HFFc6 (cell line): ENCODE data around the gene SETD1B. TPM values are rescaled to one million over a fixed set of nuclear protein-coding genes. Genes with fewer than 3 reads are reported as not detected.

Source experiments
- DNase-seq: peaks from one replicate; pipeline ENCODE4 v3.0.0-alpha.2; 2018
- H3K27ac Mint-ChIP-seq: 2 replicates; pipeline ENCODE4 v1.8.0; 2020; ENCODE audit warnings: mild to moderate bottlenecking, mixed read lengths
- H3K27me3 Mint-ChIP-seq: 2 replicates; pipeline ENCODE4 v1.8.0; 2021; ENCODE audit warnings: mild to moderate bottlenecking, moderate library complexity, mixed read lengths; ENCODE audit not compliant: insufficient read depth
- H3K36me3 Mint-ChIP-seq: 2 replicates; pipeline ENCODE4 v1.8.0; 2021; ENCODE audit warnings: low read depth, mixed read lengths
- H3K4me1 Mint-ChIP-seq: 2 replicates; pipeline ENCODE4 v1.8.0; 2020; ENCODE audit warnings: low read depth, mixed read lengths
- H3K4me3 Mint-ChIP-seq: 2 replicates; pipeline ENCODE4 v1.8.0; 2020; ENCODE audit warnings: mild to moderate bottlenecking, moderate library complexity, mixed read lengths
- H3K9me3 Mint-ChIP-seq: 2 replicates; pipeline ENCODE4 v1.8.0; 2020; ENCODE audit warnings: mild to moderate bottlenecking, mixed read lengths
- total RNA-seq, 6 experiments: library from RNA; stranded (reverse); fragmentation: NEBNext Ultra II Directional; extraction: Animal tissue kit (Norgen Biotek cat#: 25700); gene quantifications; 2 replicates in 1 of 6; 3 replicates in 5 of 6; pipeline ENCODE4 v1.2.3, GENCODE V29; 2021
- TF ChIP-seq, protein P1 (sequence below): fragments of 200-600 bp; sonication (generic); IDR thresholded peaks from 2 replicates; pipeline ENCODE4 v1.5.0; 2021; ENCODE audit warnings: antibody characterized with exemption, mild to moderate bottlenecking

Gene SETD1B
- total RNA-seq, 6 experiments from 2014 or later = 18.5 to 22.0 (median 20.9) TPM

DNA sequence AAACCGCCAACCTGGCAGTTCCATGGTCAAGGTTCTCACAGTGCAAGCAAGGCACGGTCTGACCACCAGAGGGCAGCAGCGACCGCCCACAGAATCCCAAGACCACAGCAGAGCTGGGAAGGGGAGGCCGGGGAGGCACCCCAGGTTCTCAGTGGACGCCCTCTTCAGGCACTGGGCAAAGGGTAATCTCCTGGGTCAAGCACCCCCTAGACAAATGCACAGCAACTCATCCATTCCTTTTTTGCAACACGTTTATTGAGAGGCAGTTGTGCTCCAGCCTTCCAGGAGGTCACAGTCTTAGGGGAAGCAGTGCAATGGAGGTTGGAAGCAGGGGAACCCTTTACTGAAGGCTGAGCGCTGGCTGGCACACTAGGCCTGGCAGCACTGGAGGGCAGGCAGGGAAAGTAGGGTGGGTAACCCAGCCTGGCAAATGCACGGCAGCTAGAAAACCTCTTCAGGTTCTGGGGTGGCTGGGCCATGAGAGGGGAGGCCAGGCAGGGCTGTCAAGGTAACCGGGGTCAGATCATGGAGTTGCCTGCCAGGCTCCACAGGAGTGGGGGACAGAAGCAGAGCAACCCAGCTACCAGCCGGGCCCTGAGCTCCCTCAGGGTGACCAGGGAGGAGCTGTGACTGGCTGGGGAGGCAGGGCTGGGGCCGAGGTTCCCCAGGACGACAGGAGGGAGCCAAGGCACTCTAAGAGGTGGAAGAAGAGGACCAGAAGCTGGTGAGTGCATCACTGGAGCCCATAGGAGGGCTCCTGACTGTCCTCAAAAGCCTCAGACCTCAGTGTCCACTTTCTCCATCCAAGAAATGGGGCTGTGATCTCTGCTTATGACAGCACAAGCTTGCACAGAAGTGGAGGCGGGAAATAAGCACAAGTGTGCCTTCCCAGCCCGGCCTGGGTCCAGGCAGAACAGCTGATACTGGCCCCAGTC, 8.5 kb upstream of the SETD1B start:
- Mint-ChIP-seq H3K27ac (peak overlapping the region; percentile 92), H3K9me3 (no peaks in the 10 kb centered on the region), H3K4me1 (peaks cover 58% of the 10 kb centered on the region), H3K27me3 (peaks cover 2% of the 10 kb centered on the region; the same call in 1 of the 2 replicates), H3K4me3 (peak overlapping the region; percentile 78), H3K36me3 (peaks cover 6% of the 10 kb centered on the region; the same call in 1 of the 2 replicates)
- TF ChIP-seq, protein P1, sequence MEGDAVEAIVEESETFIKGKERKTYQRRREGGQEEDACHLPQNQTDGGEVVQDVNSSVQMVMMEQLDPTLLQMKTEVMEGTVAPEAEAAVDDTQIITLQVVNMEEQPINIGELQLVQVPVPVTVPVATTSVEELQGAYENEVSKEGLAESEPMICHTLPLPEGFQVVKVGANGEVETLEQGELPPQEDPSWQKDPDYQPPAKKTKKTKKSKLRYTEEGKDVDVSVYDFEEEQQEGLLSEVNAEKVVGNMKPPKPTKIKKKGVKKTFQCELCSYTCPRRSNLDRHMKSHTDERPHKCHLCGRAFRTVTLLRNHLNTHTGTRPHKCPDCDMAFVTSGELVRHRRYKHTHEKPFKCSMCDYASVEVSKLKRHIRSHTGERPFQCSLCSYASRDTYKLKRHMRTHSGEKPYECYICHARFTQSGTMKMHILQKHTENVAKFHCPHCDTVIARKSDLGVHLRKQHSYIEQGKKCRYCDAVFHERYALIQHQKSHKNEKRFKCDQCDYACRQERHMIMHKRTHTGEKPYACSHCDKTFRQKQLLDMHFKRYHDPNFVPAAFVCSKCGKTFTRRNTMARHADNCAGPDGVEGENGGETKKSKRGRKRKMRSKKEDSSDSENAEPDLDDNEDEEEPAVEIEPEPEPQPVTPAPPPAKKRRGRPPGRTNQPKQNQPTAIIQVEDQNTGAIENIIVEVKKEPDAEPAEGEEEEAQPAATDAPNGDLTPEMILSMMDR = peak; percentile 95
- DNase-seq = peak; percentile 68

GRCh38 chr12:121796855-121797751, 6.7 kb upstream of the SETD1B start:
- TF ChIP-seq, protein P1 = peak; percentile 68
- Mint-ChIP-seq H3K9me3 (no peaks in the 10 kb centered on the region), H3K27me3 (no peaks in the 10 kb centered on the region; the same call in 1 of the 2 replicates), H3K36me3 (peaks cover 6% of the 10 kb centered on the region), H3K4me3 (peak overlapping the region; percentile 86), H3K27ac (peak overlapping the region; percentile 90), H3K4me1 (peaks cover 65% of the 10 kb centered on the region)
- DNase-seq = peak; percentile 85

DNA sequence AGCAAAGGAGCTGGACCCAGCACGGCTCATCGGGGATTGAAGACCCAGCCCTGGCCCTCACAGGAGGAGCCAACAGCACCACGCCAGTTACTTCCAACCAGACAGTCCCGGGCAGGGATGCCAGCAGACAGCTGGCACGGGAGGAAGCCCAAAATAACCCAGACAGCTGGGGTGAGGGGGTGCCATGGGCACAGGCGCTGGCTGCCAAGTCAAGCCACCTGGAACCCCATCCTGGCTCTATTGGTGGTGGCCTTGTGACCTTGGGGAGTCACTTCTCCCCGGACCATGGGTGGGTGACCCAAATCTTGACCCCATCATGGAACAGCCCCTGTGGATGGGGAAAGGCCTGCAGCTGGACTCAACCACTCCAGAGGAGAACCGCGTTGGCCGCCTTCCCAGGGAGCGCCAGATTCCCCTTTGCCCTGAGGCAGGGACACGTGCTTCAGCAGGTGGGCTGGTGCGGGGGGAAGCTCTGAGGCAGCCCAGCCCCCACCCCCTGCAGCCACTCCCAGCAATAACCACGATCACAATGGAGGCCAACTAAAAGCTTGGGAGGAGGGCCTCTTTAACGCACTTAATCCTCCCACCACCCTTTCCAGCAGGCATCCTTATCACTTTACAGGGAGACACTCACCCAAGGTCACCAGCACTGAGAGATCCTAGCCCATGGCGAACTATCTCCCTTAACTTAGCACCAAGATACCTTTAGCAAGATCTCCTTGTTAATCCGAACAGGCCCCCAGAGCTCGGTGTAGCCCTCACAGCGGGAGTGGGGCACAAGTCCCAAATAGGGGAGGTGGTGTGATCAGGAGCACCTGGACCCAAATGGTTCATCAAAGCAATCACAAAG, 5.6 kb upstream of the SETD1B start:
- Mint-ChIP-seq H3K9me3 (no peaks in the 10 kb centered on the region), H3K36me3 (peaks cover 6% of the 10 kb centered on the region), H3K27me3 (no peaks in the 10 kb centered on the region; the same call in none of the 2 replicates), H3K4me3 (peak overlapping the region; percentile 86), H3K27ac (peak overlapping the region; percentile 90), H3K4me1 (peaks cover 69% of the 10 kb centered on the region)
- TF ChIP-seq, protein P1 = no peak
- no peak for DNase-seq

DNA sequence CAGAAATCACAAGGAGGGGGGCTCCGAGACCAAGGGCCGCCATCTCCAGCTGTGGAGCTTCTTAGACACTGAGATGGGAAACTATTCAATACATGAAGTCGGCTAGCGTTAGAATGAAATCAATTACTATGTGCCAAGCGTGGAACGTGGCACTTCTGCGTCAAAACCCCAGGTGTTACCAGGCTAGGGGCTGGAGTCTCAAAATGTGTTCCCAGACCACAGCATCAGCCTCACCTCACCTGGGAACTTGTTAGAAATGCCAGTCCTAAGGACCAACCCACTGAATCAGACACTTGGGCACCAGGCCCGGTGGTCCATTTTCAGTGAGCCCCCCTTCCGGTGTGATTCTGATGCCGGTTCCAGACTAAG, 5.0 kb upstream of the SETD1B start:
- no peak for DNase-seq
- H3K4me1 Mint-ChIP-seq = peaks cover 69% of the 10 kb centered on the region
- H3K9me3 Mint-ChIP-seq = no peaks in the 10 kb centered on the region
- no peaks in the 10 kb centered on the region; the same call in none of the 2 replicates for H3K27me3 Mint-ChIP-seq
- peak overlapping the region; percentile 82 for H3K4me3 Mint-ChIP-seq
- H3K27ac Mint-ChIP-seq = peak overlapping the region; percentile 89
- TF ChIP-seq, protein P1 = no peak
- peaks cover 6% of the 10 kb centered on the region for H3K36me3 Mint-ChIP-seq
